OCI-LY3 (cell line): ENCODE measurements around the gene CYP2W1.

Experiments
- CTCF ChIP-seq: fragments of 200-600, 300-600 bp; sonication (generic); IDR thresholded peaks from 2 replicates; pipeline ENCODE4 v1.5.1; 2014; ENCODE audit warnings: antibody characterized with exemption, low read length, low read depth
- EZH2phosphoT487 ChIP-seq: fragments of 200-600 bp; shearing (Covaris generic); IDR thresholded peaks from 2 replicates; pipeline ENCODE4 v1.6.1; 2018; ENCODE audit warnings: antibody characterized with exemption, mixed run types, low read depth

DNA sequence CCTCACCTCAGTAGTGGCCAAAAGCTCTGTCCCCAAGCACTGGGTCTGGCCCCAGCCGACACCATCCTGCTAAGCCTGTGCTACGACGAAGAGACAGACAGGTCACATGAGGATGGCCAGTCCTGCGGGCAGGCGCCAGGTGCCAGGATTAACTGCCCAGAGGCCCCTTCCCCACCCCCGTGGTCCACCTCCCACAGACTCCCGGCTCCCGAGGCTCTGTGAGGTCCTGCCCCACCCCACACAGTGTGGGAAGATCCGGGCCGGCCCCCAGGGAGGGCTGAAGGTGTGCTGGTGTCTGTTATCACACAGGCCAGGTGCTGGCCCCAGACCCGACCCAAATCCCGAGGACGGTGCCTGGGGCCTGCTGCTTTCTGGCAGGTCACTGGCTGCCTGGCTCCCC lies 27.2 kb downstream of the CYP2W1 start:
- TF ChIP-seq CTCF: no peak
- no peak for TF ChIP-seq EZH2phosphoT487
